ENCODE data around the gene PHLPP2.

DNA sequence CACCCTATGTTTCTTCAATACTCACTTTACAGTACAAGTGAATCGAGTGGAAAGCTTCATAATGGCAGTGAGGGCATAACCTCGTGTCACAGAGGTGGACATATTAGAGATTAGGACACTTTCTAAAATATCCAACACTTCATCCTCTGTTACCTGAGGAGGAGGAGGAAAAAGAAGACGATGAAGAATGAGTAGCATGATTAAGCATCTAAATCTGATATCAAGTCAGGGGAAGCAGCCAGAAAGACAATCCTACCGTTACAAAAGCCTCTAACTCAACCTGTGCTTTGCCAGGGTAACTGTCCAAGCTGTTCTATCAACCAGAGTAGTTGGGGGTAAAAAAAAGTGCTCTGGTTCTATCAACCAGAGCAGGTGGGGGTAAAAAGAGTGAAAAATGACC lies 23.7 kb upstream of the PHLPP2 start:
- TF ChIP-seq, protein P1, sequence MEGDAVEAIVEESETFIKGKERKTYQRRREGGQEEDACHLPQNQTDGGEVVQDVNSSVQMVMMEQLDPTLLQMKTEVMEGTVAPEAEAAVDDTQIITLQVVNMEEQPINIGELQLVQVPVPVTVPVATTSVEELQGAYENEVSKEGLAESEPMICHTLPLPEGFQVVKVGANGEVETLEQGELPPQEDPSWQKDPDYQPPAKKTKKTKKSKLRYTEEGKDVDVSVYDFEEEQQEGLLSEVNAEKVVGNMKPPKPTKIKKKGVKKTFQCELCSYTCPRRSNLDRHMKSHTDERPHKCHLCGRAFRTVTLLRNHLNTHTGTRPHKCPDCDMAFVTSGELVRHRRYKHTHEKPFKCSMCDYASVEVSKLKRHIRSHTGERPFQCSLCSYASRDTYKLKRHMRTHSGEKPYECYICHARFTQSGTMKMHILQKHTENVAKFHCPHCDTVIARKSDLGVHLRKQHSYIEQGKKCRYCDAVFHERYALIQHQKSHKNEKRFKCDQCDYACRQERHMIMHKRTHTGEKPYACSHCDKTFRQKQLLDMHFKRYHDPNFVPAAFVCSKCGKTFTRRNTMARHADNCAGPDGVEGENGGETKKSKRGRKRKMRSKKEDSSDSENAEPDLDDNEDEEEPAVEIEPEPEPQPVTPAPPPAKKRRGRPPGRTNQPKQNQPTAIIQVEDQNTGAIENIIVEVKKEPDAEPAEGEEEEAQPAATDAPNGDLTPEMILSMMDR (conservative IDR thresholded peaks at IDR 0.05; ENCODE audit: low read depth, low read length) = no peak
- TF ChIP-seq EZH2 (IDR thresholded peaks at IDR 0.05; ENCODE audit: low read length, unreplicated experiment) = no peak
